GM19463 (cell line): ENCODE measurements around the gene YLPM1.

Experiments used
- ATAC-seq: cut with Tn5 transposase; IDR thresholded peaks from one replicate; pipeline ENCODE4 v1.9.1; 2021; ENCODE audit warnings: mild to moderate bottlenecking, moderate library complexity; ENCODE audit not compliant: unreplicated experiment

Gene YLPM1

GRCh38 chr14:74840603-74841030 is 77.5 kb downstream of the YLPM1 start:
- ATAC-seq: no peak

- peak; percentile 79 for ATAC-seq
These were observed 78.4 kb downstream of the YLPM1 start for GRCh38 chr14:74841230-74842207.

GRCh38 chr14:74843653-74844052 is 80.5 kb downstream of the YLPM1 start:
- no peak for ATAC-seq

- no peak for ATAC-seq
These were observed 83.1 kb downstream of the YLPM1 start for GRCh38 chr14:74846168-74846567.

- no peak for ATAC-seq
These were observed 84.0 kb downstream of the YLPM1 start for GRCh38 chr14:74846968-74847665.

GRCh38 chr14:74848768-74849167 is 85.7 kb downstream of the YLPM1 start:
- no peak for ATAC-seq

GRCh38 chr14:74852922-74853530 is 89.9 kb downstream of the YLPM1 start:
- no peak for ATAC-seq

GRCh38 chr14:74853581-74853980 is 90.5 kb downstream of the YLPM1 start:
- no peak for ATAC-seq

- ATAC-seq: no peak
These were observed 91.9 kb downstream of the YLPM1 start for GRCh38 chr14:74855021-74855420.

GRCh38 chr14:74855945-74856344 is 92.8 kb downstream of the YLPM1 start:
- no peak for ATAC-seq

GRCh38 chr14:74856366-74856765 is 93.2 kb downstream of the YLPM1 start:
- ATAC-seq: no peak

- ATAC-seq: no peak
These were observed 94.9 kb downstream of the YLPM1 start for GRCh38 chr14:74858022-74858421.

GRCh38 chr14:74859757-74860552 is 96.8 kb downstream of the YLPM1 start:
- ATAC-seq: no peak

GRCh38 chr14:74860899-74861733 is 98.0 kb downstream of the YLPM1 start:
- ATAC-seq: no peak

- no peak for ATAC-seq
These were observed 98.6 kb downstream of the YLPM1 start for GRCh38 chr14:74861734-74862090.

- ATAC-seq: no peak
These were observed 100.2 kb downstream of the YLPM1 start for GRCh38 chr14:74863274-74863673.

- no peak for ATAC-seq
These were observed 101.1 kb downstream of the YLPM1 start for GRCh38 chr14:74864198-74864597.

- no peak for ATAC-seq
These were observed 102.0 kb downstream of the YLPM1 start for GRCh38 chr14:74865156-74865555.

GRCh38 chr14:74866708-74867389 is 103.7 kb downstream of the YLPM1 start:
- no peak for ATAC-seq
